Endodermal cell (in vitro differentiated cells): ENCODE results near the gene CMSS1. TPM values are rescaled to one million over a fixed set of nuclear protein-coding genes. Genes with fewer than 3 reads are reported as not detected.

Source experiments
- DNase-seq: peaks from one replicate; pipeline ENCODE4 v3.0.0-alpha.2; 2017
- H3K27ac ChIP-seq: 2 replicates; pipeline ENCODE4 v1.5.1; 2013; ENCODE audit warnings: mild to moderate bottlenecking, low read depth, low read length, moderate library complexity
- H3K27me3 ChIP-seq: 2 replicates; pipeline ENCODE4 v1.6.1; 2013; ENCODE audit warnings: mild to moderate bottlenecking, low read length, moderate library complexity; ENCODE audit not compliant: insufficient read depth, control insufficient read depth, poor library complexity, severe bottlenecking
- H3K36me3 ChIP-seq: 2 replicates; pipeline ENCODE4 v1.7.0; 2013; ENCODE audit warnings: mild to moderate bottlenecking, low read length, moderate library complexity; ENCODE audit not compliant: control insufficient read depth, insufficient read depth
- H3K4me1 ChIP-seq: one replicate; pipeline ENCODE4 v1.7.0; 2013; ENCODE audit warnings: low read length; ENCODE audit not compliant: control insufficient read depth, insufficient read depth
- H3K4me3 ChIP-seq: 2 replicates; pipeline ENCODE4 v1.5.1; 2013; ENCODE audit warnings: mild to moderate bottlenecking, low read length, moderate library complexity
- H3K9ac ChIP-seq: 2 replicates; pipeline ENCODE4 v1.6.1; 2013; ENCODE audit warnings: mild to moderate bottlenecking, low read length, moderate library complexity; ENCODE audit not compliant: poor library complexity, severe bottlenecking; ENCODE audit errors: extremely low read depth
- H3K9me3 ChIP-seq: 2 replicates; pipeline ENCODE4 v1.6.1; 2013; ENCODE audit warnings: mild to moderate bottlenecking, low read length, moderate library complexity; ENCODE audit not compliant: control insufficient read depth
- H3K27ac Mint-ChIP-seq: 2 replicates; pipeline ENCODE4 v1.8.0; 2020; ENCODE audit warnings: mixed read lengths
- H3K27me3 Mint-ChIP-seq: 2 replicates; pipeline ENCODE4 v1.8.0; 2021; ENCODE audit warnings: mild to moderate bottlenecking, mixed read lengths; ENCODE audit not compliant: insufficient read depth
- H3K36me3 Mint-ChIP-seq: 2 replicates; pipeline ENCODE4 v1.8.0; 2020; ENCODE audit warnings: low read depth, mixed read lengths
- H3K4me1 Mint-ChIP-seq: 2 replicates; pipeline ENCODE4 v1.8.0; 2020; ENCODE audit warnings: mixed read lengths
- H3K4me3 Mint-ChIP-seq: 2 replicates; pipeline ENCODE4 v1.8.0; 2020; ENCODE audit warnings: mild to moderate bottlenecking, moderate library complexity, mixed read lengths
- H3K9me3 Mint-ChIP-seq: 2 replicates; pipeline ENCODE4 v1.8.0; 2020; ENCODE audit warnings: mild to moderate bottlenecking, mixed read lengths
- CTCF ChIP-seq: fragments of 200-600 bp; sonication (generic); conservative IDR thresholded peaks from 2 replicates; pipeline ENCODE4 v1.5.0; 2021; ENCODE audit warnings: antibody characterized with exemption, mild to moderate bottlenecking
- WGBS, 2 experiments: methylation state at CpG; one replicate each; pipeline versions ENCODE4 v1.1.5 to v1.1.7; 2013; ENCODE audit warnings: missing lambda C conversion rate in 2 of 2, mixed read lengths in 1 of 2; ENCODE audit not compliant: insufficient coverage in 1 of 2, insufficient read length in 1 of 2; 5-methylcytosine and 5-hydroxymethylcytosine counted together
- total RNA-seq, 2 donors: library from RNA; stranded (reverse); fragmentation: NEBNext Ultra II Directional in 1 of 2; extraction: Animal tissue kit (Norgen Biotek cat#: 25700) in 1 of 2; gene quantifications; 2 replicates in 1 of 2; 3 replicates in 1 of 2; pipeline ENCODE4 v1.2.1, GENCODE V29; 2021

Gene CMSS1
- total RNA-seq, 2 donors from 2014 or later: 48.5 to 50.8 TPM

- no peak overlapping the region for H3K27ac ChIP-seq
- H3K36me3 ChIP-seq: peaks cover 1% of the 10 kb centered on the region
- no peaks in the 10 kb centered on the region for H3K27me3 Mint-ChIP-seq
- H3K4me1 Mint-ChIP-seq: peaks cover 1% of the 10 kb centered on the region
- H3K4me3 ChIP-seq: no peak overlapping the region
- DNase-seq: no peak
- H3K4me3 Mint-ChIP-seq: no peak overlapping the region
- no peaks in the 10 kb centered on the region for H3K9me3 ChIP-seq
- no peak overlapping the region for H3K27ac Mint-ChIP-seq
- 96 to 100% methylated on average over 6 of the region's 6 CpGs for WGBS, 2 experiments
- H3K4me1 ChIP-seq: no peaks in the 10 kb centered on the region
- no peaks in the 10 kb centered on the region for H3K9me3 Mint-ChIP-seq
- H3K27me3 ChIP-seq: no peaks in the 10 kb centered on the region
- no peak for TF ChIP-seq CTCF
- peaks cover 4% of the 10 kb centered on the region for H3K36me3 Mint-ChIP-seq
- H3K9ac ChIP-seq: no peak overlapping the region
Measured at GRCh38 chr3:100171211-100171914, 353.7 kb downstream of the CMSS1 start.

GRCh38 chr3:100173961-100174360, 356.3 kb downstream of the CMSS1 start:
- Mint-ChIP-seq H3K9me3 (peaks cover 13% of the 10 kb centered on the region), H3K27ac (no peak overlapping the region), H3K27me3 (no peaks in the 10 kb centered on the region), H3K4me3 (no peak overlapping the region), H3K36me3 (peaks cover 28% of the 10 kb centered on the region), H3K4me1 (peaks cover 1% of the 10 kb centered on the region)
- Histone ChIP-seq H3K9ac (no peak overlapping the region), H3K4me3 (no peak overlapping the region), H3K9me3 (peaks cover 12% of the 10 kb centered on the region), H3K36me3 (peaks cover 19% of the 10 kb centered on the region), H3K27me3 (no peaks in the 10 kb centered on the region), H3K4me1 (no peaks in the 10 kb centered on the region), H3K27ac (no peak overlapping the region)
- no peak for TF ChIP-seq CTCF
- DNase-seq: no peak
- WGBS, 2 experiments: 92% methylated on average over 1 of the region's 1 CpG; no CpG with 5 or more reads in 1 of the 2 experiments

- Histone ChIP-seq H3K27ac (no peak overlapping the region), H3K4me1 (no peaks in the 10 kb centered on the region), H3K27me3 (no peaks in the 10 kb centered on the region), H3K4me3 (no peak overlapping the region), H3K36me3 (peaks cover 25% of the 10 kb centered on the region), H3K9ac (no peak overlapping the region), H3K9me3 (peaks cover 30% of the 10 kb centered on the region)
- no peak for DNase-seq
- no peak for TF ChIP-seq CTCF
- peaks cover 1% of the 10 kb centered on the region for H3K4me1 Mint-ChIP-seq
- H3K4me3 Mint-ChIP-seq: no peak overlapping the region
- no peaks in the 10 kb centered on the region for H3K27me3 Mint-ChIP-seq
- 89 to 93% methylated on average over 5 to 6 of the region's 6 CpGs for WGBS, 2 experiments
- H3K27ac Mint-ChIP-seq: no peak overlapping the region
- H3K36me3 Mint-ChIP-seq: peaks cover 45% of the 10 kb centered on the region
- peaks cover 31% of the 10 kb centered on the region for H3K9me3 Mint-ChIP-seq
Measured at GRCh38 chr3:100175637-100176280, 358.1 kb downstream of the CMSS1 start.
